KG1 (cell line): ENCODE measurements around the gene EIF4E2.
"Not testable (repeated sequence)": the region's sequence is repeated elsewhere in the genome, so short reads cannot be mapped to it uniquely, and the experiment has no call there.

Experiments used
- DNase-seq: peaks from one replicate; lab custom pipeline; 2025; lab: John Stamatoyannopoulos, UW

The EIF4E2 gene

DNA sequence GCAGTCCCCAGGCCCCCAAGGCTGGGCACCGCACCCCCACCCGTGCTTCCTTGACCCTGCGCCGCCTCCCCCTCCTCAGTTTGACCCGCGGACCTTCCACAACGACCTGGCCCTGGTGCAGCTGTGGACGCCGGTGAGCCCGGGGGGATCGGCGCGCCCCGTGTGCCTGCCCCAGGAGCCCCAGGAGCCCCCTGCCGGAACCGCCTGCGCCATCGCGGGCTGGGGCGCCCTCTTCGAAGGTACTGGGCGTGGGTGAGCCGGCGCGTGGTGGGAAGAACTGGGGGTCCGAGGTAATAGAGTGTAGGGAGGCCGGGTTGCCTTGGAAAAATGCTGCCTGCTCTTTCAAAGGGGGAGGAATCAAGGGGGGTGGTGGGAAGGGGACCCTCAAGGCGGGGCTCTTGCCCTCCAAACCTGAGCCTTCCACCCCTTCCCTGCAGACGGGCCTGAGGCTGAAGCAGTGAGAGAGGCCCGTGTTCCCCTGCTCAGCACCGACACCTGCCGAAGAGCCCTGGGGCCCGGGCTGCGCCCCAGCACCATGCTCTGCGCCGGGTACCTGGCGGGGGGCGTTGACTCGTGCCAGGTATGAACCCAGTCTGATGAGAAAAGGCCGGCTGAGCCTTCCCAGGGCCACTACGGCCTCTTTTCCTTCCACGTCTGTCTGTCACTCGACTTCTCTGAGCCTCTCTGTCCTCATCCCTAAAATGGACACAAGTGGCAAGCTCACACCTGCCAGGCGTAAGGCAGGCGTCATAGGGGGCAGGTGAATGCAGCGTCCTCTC, 27.7 kb upstream of the EIF4E2 start:
- no peak for DNase-seq

DNA sequence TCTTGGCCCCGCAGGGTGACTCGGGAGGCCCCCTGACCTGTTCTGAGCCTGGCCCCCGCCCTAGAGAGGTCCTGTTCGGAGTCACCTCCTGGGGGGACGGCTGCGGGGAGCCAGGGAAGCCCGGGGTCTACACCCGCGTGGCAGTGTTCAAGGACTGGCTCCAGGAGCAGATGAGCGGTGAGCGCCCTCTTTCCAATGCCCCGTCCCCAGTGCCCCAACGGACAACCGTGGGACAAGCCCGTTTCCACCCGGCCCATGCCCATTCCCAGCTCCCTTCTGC, 27.1 kb upstream of the EIF4E2 start:
- DNase-seq: no peak

DNA sequence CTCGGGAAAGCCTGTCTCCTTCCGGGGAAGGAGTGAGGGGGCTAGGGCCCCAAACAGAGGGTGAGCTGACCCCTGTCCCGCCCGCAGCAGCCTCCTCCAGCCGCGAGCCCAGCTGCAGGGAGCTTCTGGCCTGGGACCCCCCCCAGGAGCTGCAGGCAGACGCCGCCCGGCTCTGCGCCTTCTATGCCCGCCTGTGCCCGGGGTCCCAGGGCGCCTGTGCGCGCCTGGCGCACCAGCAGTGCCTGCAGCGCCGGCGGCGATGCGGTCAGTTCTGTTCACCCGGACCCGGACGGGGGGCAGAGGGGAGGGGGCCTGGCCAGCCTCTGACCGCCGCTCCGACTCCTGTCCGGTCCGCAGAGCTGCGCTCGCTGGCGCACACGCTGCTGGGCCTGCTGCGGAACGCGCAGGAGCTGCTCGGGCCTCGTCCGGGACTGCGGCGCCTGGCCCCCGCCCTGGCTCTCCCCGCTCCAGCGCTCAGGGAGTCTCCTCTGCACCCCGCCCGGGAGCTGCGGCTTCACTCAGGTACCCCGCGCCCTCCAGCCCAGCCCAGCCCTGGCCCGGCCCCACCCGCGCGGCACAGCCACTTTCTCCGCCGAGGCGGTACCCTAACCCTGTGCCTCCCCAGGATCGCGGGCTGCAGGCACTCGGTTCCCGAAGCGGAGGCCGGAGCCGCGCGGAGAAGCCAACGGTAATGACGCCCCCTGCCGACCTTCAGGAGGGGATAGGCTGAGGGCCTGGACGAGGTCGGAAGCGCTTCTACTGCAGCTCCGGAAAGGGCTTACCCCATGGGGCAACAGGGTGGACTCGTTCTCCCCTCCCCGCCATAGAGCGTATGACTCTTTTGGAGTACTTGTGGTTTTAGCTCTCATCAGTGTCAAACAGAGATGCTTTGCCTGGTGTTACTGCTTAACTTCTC, 26.5 kb upstream of the EIF4E2 start:
- peak; percentile 39 for DNase-seq

DNA sequence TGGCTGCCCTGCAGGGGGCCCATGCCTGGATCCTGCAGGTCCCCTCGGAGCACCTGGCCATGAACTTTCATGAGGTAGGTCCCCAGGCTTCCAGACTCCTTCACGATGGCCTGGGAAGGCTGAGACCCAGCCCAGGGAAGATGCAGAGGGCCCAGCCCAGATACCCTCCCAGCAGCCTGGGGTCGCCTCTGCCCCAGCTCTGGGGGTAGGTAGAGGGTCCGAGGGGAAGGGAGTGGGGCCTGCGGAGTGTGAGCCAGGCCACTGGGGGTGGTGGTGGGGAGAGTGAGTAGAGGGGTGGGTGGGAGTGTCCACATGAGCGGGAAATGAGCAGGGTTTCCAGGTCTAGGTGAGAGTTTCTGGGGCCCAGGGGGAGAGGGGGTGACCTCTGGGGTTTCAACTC, 25.7 kb upstream of the EIF4E2 start:
- no peak for DNase-seq

DNA sequence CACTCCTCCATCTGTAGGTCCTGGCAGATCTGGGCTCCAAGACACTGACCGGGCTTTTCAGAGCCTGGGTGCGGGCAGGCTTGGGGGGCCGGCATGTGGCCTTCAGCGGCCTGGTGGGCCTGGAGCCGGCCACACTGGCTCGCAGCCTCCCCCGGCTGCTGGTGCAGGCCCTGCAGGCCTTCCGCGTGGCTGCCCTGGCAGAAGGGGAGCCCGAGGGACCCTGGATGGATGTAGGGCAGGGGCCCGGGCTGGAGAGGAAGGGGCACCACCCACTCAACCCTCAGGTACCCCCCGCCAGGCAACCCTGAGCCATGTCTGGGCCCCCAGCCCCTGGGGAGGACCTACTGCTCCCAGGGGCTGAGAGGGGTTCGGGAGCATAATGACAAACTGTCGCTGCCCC, 25.3 kb upstream of the EIF4E2 start:
- DNase-seq: no peak

DNA sequence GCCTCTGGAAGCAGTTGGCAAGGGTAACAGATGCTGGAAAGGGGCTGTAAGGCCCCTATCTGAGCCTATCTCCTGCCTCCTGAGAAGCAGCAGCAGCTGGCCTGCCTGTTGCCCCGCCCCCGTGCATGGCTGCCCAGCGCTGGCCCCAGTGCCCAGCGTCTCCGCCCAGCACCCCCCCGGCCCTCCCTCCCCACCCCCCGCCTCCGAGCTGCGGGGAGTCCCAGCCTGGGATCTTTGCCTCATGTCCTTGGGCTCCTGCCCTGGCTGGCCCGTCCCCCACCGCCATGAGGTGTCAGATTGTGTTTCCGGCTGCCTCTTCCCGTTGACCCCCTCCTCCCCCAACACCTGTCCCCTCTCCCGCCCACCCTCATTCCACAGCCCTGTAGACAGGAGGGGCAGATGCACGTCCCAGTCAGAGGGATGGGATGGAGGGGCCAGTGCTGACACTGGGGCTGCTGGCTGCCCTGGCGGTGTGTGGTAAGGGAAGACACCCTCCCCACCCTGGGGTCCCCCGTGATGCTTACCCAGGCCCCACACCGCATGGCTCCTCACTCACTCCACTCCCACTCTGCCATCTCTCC, 24.6 kb upstream of the EIF4E2 start, which contains the start of gene CHRND:
CHRND (plus strand) TSS at position 370 of the 581 bp plus-strand sequence; CDS start at position 426, 56 bp downstream.
- DNase-seq: no peak

DNA sequence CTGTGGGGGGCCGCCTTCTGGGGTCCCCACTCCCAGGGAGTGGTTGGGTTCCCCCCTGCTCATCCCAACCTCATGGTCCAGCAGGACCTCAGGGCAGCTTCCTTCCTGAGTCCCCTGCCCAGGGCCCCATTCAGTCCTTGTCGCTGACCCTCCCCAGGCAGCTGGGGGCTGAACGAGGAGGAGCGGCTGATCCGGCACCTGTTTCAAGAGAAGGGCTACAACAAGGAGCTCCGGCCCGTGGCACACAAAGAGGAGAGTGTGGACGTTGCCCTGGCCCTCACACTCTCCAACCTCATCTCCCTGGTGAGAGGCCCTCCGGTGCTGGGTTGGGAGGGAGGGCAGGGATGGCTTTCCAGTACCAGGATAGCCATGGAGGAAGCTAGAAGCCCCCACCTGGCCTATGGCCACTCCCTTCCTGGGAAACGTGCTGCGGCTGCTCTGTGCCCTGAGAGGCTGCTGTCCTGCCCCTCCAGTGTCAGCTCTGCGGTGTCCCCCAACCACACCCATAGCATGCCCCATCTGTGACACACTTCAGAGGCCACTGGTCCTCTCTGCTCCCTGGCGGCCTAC, 24.0 kb upstream of the EIF4E2 start:
- no peak for DNase-seq

DNA sequence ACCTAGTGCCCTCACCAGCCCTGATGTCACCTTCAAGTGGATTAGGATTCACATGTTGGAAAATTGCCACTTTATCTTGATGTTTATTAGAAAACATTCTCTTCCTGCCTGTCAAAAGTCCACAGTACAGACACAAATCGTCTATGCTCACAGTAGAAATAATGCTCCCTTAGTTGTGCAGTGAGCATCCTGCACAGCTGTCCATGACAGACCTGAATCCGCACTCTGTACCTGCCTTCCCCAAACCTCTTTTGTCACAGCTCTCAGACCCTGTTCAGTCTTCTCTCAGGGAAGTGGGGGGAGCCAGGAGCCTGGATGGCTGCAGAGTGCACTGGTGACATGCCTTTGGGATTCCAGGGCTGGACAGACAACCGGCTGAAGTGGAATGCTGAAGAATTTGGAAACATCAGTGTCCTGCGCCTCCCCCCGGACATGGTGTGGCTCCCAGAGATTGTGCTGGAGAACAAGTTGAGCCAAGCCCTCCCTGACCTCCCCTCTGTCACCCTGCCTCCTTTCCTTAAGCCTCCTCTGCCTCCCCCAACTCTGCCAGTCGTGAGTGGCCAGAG, 22.5 kb upstream of the EIF4E2 start:
- DNase-seq: no peak

DNA sequence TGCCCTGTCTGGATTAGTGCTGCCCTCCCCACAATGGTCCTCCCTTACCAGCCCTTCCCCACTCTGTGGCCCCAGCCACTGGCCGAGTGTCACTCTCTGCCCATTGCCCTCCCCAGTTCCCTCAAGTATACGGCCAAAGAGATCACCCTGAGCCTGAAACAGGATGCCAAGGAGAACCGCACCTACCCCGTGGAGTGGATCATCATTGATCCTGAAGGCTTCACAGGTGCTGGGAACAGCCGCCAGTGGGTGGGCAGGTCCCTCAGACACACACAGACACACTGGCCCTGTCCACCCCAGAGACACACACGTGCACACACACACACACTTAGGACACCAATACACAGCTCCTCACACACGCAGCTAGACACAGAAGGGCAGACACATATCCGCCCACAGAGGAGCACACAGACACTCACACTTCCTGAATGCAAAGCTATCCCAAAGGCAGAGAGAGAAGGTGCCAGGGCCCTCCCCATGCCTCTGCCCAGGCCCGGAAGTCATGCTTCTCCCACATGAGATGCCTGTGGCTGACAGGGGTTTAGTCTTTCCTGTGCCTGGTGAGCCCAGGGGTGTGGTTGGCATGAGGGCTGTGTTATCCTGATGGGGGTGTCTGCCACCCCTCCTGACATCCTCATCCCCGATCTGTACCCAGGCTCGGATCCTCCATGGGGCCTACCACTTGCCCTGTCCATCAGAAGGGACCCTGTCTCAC, 21.6 kb upstream of the EIF4E2 start:
- no peak for DNase-seq

DNA sequence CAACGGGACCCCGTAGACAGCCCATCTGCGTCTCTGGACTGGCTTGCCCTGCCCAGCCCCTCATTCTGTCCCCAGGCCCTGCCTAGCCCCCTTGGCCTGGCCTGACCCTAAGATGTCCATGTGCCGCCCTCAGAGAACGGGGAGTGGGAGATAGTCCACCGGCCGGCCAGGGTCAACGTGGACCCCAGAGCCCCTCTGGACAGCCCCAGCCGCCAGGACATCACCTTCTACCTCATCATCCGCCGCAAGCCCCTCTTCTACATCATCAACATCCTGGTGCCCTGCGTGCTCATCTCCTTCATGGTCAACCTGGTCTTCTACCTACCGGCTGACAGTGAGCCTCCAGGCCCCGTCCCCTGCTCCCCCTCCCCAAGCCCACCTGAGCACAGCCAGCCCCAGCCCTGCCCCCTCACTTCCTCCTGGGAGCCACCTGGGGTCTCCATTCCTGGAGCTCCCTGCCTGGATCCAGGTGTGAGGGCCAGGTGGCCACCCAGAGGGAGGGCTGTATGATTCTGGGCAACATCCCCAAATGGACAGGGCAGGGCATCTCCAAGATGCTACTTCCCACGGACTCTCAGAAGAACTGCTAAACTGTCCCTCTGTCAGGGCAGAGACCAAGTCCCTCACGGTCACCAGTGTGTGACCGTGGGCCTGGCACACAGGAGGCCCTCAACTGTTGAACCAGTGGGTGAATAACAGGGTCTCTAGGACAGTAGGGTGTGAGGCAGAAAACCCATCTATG, 20.5 kb upstream of the EIF4E2 start:
- no peak for DNase-seq

DNA sequence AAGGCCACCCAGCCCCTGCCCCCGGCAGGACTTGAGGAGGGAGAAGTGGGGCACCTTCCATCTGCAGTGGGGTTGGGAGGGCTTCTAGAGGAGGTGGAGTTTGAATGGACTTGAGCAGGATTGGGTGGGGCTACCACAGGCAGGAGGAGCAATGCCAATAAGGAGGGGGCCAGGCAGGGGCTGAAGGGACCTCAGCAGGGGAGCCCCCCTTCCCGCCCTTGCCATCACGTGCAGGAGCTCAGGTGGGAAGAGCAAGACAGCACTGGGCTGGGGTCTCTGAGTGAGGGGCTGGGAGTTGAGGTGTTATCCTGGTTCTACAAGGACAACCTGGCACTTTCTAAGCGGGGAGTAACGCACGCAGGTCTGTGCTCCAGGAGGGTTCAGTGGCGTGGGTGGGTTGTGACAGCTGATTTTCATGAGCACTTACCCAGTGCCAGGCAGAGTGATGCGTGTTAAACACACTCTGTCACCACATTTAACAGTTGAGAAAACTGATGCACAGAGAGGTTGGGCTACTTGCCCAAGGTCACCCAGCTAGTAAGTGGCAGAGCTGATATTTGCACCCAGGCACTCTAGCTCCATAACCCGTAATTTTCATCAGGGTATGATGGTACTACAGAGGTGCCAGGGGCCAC, 19.7 kb upstream of the EIF4E2 start:
- no peak for DNase-seq

DNA sequence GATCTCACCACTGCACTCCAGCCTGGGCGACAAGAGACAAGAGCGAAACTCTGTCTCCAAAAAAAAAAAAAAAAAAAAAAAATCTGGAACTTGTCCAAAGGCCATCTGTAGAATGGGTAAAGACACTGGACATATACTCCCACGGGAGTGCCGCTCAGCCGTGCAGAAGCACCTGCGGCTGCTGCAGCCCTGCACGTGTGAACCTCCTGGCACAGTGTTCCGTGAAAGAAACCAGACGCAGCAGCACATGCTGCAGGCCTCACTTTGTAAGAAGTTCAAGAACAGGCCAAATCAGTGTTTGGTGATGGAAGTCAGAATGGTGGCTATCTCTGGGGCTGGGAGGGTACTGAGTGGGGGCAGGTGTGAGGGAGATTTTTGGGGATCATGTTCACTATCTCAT, 18.1 kb upstream of the EIF4E2 start:
- no peak for DNase-seq

DNA sequence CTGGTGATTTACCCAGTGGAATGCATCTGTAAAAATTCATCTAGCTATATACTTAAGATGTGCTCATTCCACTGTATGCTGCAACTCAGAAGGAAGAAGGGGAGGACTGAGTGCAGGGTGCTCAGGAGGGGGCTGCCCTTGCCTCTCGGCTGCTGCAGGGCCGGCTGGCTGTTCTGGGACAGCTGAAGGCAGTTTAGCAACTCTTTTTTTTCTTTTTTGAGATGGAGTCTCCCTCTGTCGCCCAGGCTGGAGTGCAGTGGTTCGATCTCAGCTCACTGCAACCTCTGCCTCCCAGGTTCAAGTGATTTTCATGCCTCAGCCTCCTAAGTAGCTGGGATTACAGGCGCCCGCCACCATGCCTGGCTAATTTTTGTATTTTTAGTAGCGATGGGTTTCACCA, 17.7 kb upstream of the EIF4E2 start:
- DNase-seq: not testable (repeated sequence)

DNA sequence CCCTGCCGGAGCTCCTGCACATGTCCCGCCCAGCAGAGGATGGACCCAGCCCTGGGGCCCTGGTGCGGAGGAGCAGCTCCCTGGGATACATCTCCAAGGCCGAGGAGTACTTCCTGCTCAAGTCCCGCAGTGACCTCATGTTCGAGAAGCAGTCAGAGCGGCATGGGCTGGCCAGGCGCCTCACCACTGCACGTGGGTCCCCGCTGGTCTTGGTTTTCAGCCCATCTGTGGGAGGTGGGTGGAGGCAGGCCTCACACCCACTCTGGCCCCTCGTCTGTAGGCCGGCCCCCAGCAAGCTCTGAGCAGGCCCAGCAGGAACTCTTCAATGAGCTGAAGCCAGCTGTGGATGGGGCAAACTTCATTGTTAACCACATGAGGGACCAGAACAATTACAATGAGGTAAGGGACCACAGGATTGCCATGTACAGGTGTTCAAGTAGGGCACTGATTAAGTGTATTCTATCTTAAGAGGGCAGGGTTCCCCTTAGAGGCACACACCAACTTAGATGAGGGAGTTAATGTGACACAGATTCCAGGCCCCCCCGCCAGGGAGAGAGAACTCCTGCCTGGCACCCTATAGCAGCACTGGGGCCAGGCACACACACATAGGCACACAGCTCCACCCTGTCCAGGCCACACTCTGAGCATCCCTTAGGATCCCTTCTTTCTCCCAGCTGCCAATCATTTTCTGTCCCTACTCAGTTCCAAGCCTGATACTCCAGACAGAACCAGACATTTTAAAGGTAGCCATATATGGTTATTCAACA, 16.4 kb upstream of the EIF4E2 start:
- DNase-seq: no peak

DNA sequence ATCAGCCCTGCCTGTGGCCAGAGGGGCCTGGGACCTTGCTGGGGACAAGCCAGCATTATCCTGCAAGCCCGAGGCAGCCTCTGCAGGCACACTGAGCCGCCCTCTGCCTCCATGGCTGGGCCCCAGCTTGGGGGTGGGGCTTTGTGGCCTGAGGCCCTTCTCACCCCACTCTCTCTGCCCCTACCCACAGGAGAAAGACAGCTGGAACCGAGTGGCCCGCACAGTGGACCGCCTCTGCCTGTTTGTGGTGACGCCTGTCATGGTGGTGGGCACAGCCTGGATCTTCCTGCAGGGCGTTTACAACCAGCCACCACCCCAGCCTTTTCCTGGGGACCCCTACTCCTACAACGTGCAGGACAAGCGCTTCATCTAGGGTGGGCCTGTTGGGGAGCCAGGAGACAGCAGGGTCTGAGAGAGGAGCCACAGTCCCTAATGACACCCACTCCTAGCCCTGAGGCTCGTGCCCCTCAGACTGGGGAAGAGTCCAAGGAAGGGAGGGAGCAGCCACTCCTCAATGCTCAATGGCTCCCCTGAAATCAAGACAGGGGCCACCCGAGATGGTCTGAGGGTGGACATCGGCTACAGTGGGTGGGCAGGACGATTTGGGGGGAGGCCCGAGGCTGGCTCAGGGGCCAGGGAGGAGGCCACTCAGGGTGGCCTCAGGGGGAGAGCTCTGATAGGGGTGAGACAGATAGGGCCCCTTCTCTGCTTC, 15.4 kb upstream of the EIF4E2 start:
- no peak for DNase-seq

DNA sequence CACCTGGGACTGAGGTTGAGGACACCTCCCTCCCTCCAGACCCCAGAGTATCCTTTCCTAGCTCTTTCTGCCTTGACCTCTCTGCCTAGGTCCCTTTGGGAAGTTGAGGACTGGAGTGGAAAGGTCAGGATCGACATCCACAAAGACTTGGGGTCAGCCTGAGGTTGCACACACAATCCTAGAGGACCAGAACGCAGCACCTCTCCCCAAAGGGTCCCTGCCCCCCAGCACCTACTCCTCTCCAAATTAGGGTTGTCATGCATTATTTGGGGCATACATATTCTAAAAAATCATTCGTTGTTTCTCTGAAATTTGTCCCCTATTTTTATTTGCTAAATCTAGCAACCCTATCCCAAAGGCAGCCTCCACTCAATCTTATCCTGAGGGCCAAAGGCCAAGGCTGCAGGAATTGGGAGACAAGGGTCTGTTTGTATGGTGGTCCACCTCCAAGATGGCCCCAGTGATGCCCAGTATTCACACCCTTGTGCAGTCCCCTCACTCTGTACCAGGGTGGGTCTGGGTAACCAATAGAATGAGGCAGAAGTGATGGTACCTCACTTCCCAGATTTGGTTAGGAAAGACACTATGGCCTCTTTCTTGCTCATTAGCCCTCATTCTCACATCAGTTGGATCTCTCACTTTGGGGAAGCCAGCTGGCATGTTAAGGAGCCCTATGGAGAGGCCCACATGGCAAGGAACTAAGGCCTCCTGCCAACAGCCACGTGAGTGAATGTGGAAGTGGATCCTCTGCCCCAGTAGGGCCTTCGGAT, 14.5 kb upstream of the EIF4E2 start:
- no peak for DNase-seq

DNA sequence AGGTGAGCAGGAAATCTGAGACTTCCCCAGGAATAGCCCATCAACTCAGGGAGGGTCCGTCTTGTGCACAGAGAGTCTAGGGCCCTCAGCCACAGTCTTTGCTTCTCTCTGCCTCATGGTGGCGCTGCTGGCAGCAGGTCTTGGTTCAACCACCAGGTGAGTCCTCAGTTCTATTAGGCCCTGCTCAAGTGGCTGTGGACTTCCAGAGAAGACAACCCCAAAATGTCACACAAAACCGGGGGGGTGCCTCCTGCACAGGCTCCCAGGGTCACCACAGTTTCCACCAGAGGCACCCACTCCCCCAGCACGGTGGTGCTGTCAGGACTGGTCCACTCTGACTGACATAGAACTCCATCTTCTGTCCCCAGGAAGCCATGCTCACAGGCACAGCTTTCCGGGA, 13.4 kb upstream of the EIF4E2 start:
- no peak for DNase-seq

DNA sequence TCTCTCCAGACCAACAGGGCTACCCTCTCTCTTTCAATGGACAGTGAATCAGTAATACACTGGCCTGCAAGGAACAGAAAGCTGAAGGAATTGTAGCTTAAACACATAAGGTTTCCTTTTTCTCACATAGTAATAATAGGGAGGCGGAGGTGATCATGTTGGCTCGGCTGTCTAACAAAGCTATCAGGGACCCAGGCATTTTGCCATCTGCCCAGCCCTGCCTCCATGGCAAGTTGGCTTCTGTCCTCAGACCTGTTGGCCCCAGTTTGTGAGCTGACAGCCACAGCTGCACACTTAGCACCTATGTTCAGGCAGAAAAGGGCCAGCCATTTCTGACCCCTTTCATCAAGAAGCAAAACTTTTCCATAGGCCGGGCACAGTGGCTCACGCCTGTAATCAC, 13.0 kb upstream of the EIF4E2 start:
- no peak for DNase-seq
